Activated naive CD8-positive, alpha-beta T cell treated with anti-CD3 and anti-CD28 coated beads for 36 hours (primary cell): ENCODE results near the gene HRCT1. TPM values are rescaled to one million over a fixed set of nuclear protein-coding genes. Genes with fewer than 3 reads are reported as not detected.
"Not testable (repeated sequence)": the region's sequence is repeated elsewhere in the genome, so short reads cannot be mapped to it uniquely, and the experiment has no call there.

ENCODE experiments used
- DNase-seq: peaks from one replicate; pipeline ENCODE4 v3.0.0; 2021
- H3K27ac Mint-ChIP-seq: one replicate; pipeline ENCODE4 v1.8.0; 2022; ENCODE audit warnings: mild to moderate bottlenecking, moderate library complexity, mixed read lengths
- H3K27me3 Mint-ChIP-seq: one replicate; pipeline ENCODE4 v1.8.0; 2022; ENCODE audit warnings: mild to moderate bottlenecking, mixed read lengths
- H3K36me3 Mint-ChIP-seq: one replicate; pipeline ENCODE4 v1.8.0; 2021; ENCODE audit warnings: mild to moderate bottlenecking, mixed read lengths
- H3K4me1 Mint-ChIP-seq: one replicate; pipeline ENCODE4 v1.8.0; 2021; ENCODE audit warnings: mixed read lengths
- H3K4me3 Mint-ChIP-seq: one replicate; pipeline ENCODE4 v1.8.0; 2022; ENCODE audit warnings: mild to moderate bottlenecking, moderate library complexity, mixed read lengths
- H3K9me3 Mint-ChIP-seq: one replicate; pipeline ENCODE4 v1.8.0; 2022; ENCODE audit warnings: mixed read lengths
- total RNA-seq, 2 experiments: library from RNA; stranded (reverse); gene quantifications; one replicate each; pipeline ENCODE4 v1.2.3, GENCODE V29; 2021

HRCT1 gene
- total RNA-seq, 2 experiments from 2014 or later, result not detected

DNA sequence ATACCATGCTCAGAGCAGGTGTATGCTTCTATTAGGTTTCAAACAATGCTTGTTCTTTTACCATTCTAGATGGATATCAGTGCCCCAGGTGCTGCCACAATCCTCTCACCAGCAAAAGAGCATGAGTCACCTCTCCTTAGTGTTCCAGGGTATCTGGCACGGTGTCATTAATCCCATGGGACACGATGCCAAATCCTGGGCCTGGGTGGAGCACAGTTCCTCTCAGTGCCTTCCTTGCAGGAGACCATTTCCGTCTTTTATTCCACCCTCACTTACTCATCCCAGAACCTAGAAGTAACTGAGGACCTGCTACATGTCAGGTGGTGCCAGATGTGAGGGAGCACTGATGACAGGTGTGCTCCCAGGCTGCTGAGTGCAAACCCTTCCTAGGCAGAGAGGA lies 34.5 kb upstream of the HRCT1 start:
- no peak overlapping the region for H3K4me3 Mint-ChIP-seq
- peaks cover 4% of the 10 kb centered on the region for H3K9me3 Mint-ChIP-seq
- H3K27ac Mint-ChIP-seq, result no peak overlapping the region
- H3K27me3 Mint-ChIP-seq, result no peaks in the 10 kb centered on the region
- no peaks in the 10 kb centered on the region for H3K36me3 Mint-ChIP-seq
- DNase-seq, result no peak
- no peaks in the 10 kb centered on the region for H3K4me1 Mint-ChIP-seq

DNA sequence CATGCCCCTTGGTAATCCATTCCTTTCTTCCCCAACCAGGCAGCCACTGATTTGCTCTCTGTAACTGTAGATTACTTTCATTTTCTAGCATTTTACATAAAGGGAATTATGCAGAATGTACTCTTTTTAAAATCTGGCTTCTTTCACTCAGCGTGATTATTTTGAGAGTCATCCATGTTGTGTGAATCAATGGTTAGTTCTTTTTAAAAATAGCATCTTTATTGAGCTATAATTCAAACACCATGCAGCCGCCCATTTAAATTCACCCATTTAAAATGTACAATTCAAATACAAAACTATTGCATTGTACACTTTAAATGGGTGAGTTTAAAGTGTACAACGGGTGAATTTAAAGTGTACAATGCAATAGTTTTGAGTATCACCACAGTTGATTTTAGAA lies 33.5 kb upstream of the HRCT1 start:
- Mint-ChIP-seq H3K27ac (no peak overlapping the region), H3K4me1 (no peaks in the 10 kb centered on the region), H3K27me3 (peaks cover 3% of the 10 kb centered on the region), H3K9me3 (peaks cover 11% of the 10 kb centered on the region), H3K36me3 (no peaks in the 10 kb centered on the region), H3K4me3 (no peak overlapping the region)
- no peak for DNase-seq

DNA sequence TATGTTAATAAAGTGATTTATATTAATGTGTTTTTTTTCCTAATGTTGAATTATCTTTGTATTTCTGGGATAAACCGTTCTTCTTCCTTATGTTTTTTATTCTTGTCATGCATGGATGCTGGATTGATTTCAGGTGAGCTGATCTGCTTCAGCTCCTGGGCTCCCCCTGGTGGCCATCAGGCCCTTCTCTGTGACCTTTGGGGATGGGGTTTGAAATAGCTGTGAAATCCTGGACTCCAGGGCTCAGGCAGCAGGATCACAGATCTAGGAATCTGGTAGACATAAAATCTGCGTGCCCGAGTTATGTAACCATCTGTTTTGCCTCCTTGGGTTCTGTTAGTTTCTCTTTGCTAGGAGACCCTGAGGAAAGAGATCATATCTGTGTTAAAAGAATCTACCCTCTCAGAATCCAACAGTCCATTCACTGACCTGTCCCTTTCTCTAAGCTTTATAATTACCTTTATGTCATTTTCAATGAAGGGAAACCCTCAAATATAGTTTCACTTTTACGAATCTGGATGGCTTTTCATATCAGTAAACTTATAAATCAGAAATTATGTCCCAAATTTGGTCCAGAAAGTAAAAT lies 23.6 kb upstream of the HRCT1 start:
- Mint-ChIP-seq H3K4me1 (no peaks in the 10 kb centered on the region), H3K9me3 (peaks cover 8% of the 10 kb centered on the region), H3K27ac (no peak overlapping the region), H3K36me3 (no peaks in the 10 kb centered on the region), H3K4me3 (no peak overlapping the region), H3K27me3 (peaks cover 10% of the 10 kb centered on the region)
- DNase-seq, result peak; percentile 66

DNA sequence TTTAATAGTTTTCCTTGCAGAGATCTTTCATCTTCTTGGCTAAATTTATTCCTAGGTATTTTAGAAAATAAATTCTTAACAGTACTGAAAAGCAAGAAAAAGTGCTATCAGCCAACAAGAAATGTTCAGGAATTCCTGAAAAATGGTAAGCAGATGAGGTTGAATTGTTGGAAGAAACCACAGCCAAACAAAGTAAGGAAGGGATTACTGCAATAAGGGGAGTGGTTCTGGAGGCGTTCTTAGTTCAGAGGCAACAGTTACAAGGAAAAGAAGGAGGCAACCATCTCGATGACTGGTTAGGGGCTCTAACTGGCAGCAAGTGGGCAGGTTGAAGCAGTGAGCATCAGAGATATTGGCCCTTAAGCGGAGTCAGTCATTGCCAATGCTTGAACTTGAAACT lies 23.0 kb upstream of the HRCT1 start:
- DNase-seq, result no peak
- Mint-ChIP-seq H3K4me1 (no peaks in the 10 kb centered on the region), H3K36me3 (no peaks in the 10 kb centered on the region), H3K27ac (no peak overlapping the region), H3K9me3 (peaks cover 2% of the 10 kb centered on the region), H3K4me3 (no peak overlapping the region), H3K27me3 (peaks cover 6% of the 10 kb centered on the region)

DNA sequence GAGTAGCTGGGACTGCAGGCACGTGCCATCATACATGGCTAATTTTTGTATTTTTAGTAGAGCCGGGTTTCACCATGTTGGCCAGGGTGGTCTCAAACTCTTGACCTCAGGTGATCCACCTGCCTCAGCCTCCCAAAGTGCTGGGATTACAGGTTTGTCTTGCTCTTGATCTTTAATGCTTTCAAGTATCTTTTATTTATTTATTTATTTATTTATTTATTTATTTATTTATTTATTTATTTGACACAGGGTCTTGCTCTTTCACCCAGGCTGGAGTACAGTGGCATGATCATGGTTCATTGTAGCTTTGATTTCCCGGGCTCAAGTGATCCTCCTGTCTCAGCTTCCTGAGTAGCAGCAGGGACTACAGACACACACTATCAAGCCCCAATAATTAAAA lies 21.1 kb upstream of the HRCT1 start:
- H3K27ac Mint-ChIP-seq, H3K27me3 Mint-ChIP-seq, H3K36me3 Mint-ChIP-seq, DNase-seq, H3K9me3 Mint-ChIP-seq, H3K4me3 Mint-ChIP-seq, H3K4me1 Mint-ChIP-seq: not testable (repeated sequence)

DNA sequence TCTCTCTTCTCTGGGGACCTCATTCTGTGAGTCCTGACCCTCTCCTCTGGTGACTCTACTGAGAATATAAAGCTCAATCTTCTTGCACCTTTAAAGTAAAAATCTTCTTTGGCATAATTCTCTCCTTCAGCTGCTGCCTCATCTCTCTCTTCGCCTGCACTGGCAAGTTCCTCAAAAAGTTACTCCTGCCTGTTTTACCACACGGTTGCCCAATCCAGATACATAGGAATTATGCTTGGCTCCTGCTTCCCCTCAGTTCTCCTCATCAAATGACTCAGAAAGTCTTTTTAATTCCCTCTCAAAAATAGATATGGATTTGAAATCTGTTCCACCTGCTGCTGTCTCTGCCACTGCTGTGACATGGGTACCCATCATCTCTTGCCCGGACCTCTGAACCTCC lies 14.4 kb upstream of the HRCT1 start:
- no peak overlapping the region for H3K27ac Mint-ChIP-seq
- H3K9me3 Mint-ChIP-seq, result no peaks in the 10 kb centered on the region
- DNase-seq, result no peak
- H3K4me3 Mint-ChIP-seq, result no peak overlapping the region
- no peaks in the 10 kb centered on the region for H3K36me3 Mint-ChIP-seq
- no peaks in the 10 kb centered on the region for H3K4me1 Mint-ChIP-seq
- peaks cover 11% of the 10 kb centered on the region for H3K27me3 Mint-ChIP-seq

DNA sequence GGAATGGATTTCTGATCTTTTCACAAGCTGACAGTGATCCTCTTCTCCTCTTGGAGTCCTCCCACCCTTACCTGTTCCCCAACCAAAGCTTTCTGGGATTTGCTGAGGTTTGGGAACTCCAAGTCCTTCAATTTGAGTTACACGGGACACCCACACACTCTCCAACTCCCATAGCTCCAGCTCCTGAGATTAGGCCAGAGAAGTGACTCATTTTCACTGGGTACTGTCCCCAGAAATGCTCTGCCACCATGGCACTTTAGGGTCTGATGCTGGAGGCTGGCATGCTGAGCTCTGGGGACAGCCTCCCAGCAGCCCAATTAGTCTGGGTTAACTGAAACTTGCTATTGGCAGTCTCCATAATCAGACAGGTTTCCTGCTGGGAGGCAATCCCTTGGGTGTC lies 14.0 kb upstream of the HRCT1 start:
- Mint-ChIP-seq H3K4me1 (no peaks in the 10 kb centered on the region), H3K27me3 (peaks cover 11% of the 10 kb centered on the region), H3K9me3 (no peaks in the 10 kb centered on the region), H3K4me3 (no peak overlapping the region), H3K36me3 (no peaks in the 10 kb centered on the region), H3K27ac (no peak overlapping the region)
- DNase-seq, result no peak

DNA sequence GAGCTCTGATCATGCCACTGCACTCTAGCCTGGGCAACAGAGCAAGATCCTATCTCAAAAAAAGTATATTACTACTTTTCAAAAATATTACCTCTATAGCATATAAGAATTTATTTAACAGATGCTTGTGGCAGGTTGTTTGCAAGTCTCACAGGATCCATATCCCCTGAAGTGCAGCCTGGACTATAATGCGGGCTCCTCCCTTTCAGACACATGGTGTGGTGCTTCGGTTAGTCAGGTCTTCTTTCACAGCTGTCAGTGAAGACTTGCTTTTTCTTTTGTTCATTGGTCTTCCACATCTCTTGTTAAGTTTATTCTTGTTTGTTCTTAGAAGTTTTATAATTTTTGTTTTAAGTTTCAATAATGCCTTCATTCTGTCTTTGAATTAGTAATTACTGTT lies 9.4 kb upstream of the HRCT1 start:
- H3K9me3 Mint-ChIP-seq, result no peaks in the 10 kb centered on the region
- no peak overlapping the region for H3K4me3 Mint-ChIP-seq
- no peak for DNase-seq
- peaks cover 13% of the 10 kb centered on the region for H3K27me3 Mint-ChIP-seq
- H3K4me1 Mint-ChIP-seq, result no peaks in the 10 kb centered on the region
- H3K27ac Mint-ChIP-seq, result no peak overlapping the region
- no peaks in the 10 kb centered on the region for H3K36me3 Mint-ChIP-seq

DNA sequence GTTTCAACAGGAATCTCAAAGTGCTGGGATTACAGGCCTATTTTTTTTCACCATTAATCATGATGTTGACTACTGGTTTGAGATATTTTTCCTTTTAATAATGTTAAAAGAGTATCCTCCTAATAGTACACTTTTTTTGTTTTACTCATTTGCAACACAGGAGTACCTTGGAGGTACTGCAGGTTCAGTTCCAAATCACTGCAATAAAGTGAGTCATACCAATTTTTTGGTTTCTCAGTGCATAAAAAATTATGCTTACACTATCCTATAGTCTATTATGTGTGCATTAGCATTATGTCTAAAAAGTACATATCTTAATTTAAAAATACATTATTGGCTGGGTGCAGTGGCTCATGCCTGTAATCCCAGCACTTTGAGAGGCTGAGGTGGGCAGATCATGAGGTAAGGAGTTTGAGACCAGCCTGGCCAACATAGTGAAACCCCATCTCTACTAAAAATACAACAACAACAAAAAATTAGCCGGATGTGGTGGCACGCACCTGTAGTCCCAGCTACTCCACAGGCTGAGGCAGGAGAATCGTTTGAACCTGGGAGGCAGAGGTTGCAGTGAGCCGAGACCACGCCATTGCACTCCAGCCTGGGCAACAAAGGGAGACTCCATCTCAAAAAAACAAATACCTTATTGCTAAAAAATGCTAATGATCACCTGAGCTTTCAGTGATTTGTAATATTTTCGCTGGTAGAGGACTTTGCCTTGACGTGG lies 8.5 kb upstream of the HRCT1 start:
- not testable (repeated sequence) for H3K4me1 Mint-ChIP-seq, H3K9me3 Mint-ChIP-seq, H3K27me3 Mint-ChIP-seq, DNase-seq, H3K36me3 Mint-ChIP-seq, H3K27ac Mint-ChIP-seq, H3K4me3 Mint-ChIP-seq

DNA sequence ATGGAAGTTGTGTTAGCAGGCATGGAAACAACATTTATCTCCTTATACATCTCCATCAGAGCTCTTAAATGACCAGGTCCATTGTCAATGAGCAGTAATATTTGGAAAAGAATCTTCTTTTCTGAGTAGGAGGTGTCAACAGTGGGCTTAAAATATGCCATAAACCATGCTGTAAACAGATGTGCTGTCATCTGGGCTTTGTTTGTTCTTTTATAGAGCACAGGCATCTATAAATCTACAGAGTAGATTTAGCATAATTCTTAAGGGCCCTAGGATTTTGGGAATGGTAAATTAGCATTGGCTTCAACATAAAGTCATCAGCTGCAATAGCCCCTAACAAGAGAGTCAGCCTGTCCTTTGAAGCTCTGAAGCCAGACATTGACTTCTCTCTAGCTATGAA lies 7.7 kb upstream of the HRCT1 start:
- Mint-ChIP-seq H3K9me3 (no peaks in the 10 kb centered on the region), H3K4me1 (peaks cover 6% of the 10 kb centered on the region), H3K4me3 (no peak overlapping the region), H3K36me3 (no peaks in the 10 kb centered on the region), H3K27ac (no peak overlapping the region), H3K27me3 (peaks cover 12% of the 10 kb centered on the region)
- DNase-seq, result no peak

DNA sequence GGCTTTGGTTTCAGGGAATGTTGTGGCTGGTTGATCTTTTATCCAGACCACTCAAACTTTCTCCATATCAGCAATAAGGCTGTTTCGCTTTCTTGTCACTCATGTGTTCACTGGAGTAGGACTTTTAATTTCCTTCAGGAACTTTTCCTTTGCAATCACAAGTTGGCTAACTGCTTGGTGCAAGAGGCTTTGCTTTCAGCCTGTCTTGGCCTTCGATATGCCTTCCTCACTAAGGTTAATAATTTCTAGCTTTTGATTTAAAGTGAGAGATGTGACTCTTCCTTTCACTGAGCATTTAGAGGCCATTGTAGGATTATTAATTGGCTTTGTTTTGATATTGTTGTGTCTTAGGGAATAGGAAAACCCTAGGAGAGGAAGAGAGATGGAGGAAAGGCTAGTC lies 7.0 kb upstream of the HRCT1 start:
- Mint-ChIP-seq H3K27ac (no peak overlapping the region), H3K27me3 (peaks cover 12% of the 10 kb centered on the region), H3K36me3 (no peaks in the 10 kb centered on the region), H3K4me3 (no peak overlapping the region), H3K9me3 (no peaks in the 10 kb centered on the region), H3K4me1 (peaks cover 6% of the 10 kb centered on the region)
- DNase-seq, result no peak

DNA sequence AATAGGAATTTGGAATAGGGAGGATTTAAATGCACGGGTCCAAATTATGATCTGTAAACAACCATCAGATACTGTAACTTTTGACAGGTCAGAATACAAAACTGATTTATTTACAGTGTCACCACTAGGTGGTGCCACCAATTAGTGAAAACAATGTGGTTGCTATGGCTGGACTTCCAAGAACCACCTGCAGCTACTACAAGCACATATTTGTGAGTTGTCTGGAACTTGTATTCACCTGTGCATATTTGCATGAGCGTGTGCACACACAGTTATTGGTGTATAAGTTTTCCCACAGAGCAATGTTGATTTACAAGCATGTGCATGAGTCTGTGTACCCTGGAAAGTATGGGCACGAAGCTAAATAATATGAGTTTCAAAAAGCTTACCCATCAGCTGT lies 3.0 kb upstream of the HRCT1 start:
- H3K4me3 Mint-ChIP-seq, result no peak overlapping the region
- H3K27me3 Mint-ChIP-seq, result peaks cover 7% of the 10 kb centered on the region
- H3K9me3 Mint-ChIP-seq, result no peaks in the 10 kb centered on the region
- no peak for DNase-seq
- peaks cover 10% of the 10 kb centered on the region for H3K4me1 Mint-ChIP-seq
- no peak overlapping the region for H3K27ac Mint-ChIP-seq
- H3K36me3 Mint-ChIP-seq, result no peaks in the 10 kb centered on the region

DNA sequence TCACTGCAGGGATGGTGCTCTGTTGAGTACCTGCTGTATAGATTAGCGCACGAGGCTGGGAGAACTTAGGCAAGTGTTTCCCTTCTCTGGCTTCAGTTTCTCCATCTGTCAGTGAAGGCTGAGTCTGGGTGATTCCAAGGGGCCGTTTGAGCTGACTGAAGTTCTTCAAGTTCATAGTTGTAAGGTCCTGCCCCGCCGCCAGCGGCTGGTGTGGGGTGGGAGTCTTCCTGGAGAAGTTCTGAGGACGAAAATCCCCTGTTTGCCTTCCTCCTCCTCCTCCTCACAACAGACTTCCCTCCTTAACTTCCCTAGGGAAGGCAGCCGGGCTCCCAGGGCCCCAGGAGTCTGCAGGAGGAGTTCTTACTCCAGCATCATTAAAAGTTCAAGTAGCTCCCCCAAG lies 1.7 kb upstream of the HRCT1 start:
- no peak overlapping the region for H3K27ac Mint-ChIP-seq
- H3K27me3 Mint-ChIP-seq, result peaks cover 7% of the 10 kb centered on the region
- H3K4me1 Mint-ChIP-seq, result peaks cover 23% of the 10 kb centered on the region
- no peaks in the 10 kb centered on the region for H3K9me3 Mint-ChIP-seq
- no peaks in the 10 kb centered on the region for H3K36me3 Mint-ChIP-seq
- no peak overlapping the region for H3K4me3 Mint-ChIP-seq
- no peak for DNase-seq

DNA sequence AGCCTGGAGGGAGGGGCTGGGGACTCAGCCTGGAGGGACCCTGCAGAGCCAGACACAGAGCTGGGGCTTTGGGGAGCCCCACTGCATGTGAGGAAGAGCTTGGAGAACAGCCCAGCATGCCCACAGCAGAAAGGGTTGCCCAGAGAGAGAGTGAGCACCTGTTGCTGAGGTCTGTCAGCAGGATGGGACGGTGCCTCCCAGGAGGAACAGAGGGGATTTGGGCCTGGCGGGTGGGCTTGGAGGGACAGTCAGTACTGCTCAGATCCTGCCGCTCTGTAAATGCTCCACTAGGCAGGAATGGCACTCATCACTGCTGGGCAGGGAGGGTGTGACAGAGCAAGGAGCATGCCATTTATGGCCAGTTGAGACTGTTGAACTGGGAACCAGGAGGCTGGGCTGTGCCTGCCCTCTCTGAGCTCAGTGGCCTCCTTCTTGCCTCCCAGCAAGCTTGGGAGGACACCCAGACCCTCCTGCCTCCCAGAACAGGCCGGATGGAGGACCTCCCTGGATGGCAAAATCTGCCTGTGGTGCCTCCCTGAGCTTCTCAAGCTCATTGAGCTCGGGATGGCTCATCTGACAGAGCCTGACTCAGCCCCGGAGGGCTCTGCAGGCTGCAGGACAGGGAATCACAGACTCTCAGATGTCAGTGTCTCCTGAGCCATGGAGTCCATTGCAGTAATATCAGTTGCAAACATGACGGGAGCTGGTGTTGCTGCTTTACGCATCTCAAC lies 786 bp upstream of the HRCT1 start:
- Mint-ChIP-seq H3K27me3 (peaks cover 7% of the 10 kb centered on the region), H3K4me1 (peaks cover 28% of the 10 kb centered on the region), H3K4me3 (no peak overlapping the region), H3K9me3 (no peaks in the 10 kb centered on the region), H3K36me3 (no peaks in the 10 kb centered on the region), H3K27ac (no peak overlapping the region)
- no peak for DNase-seq

DNA sequence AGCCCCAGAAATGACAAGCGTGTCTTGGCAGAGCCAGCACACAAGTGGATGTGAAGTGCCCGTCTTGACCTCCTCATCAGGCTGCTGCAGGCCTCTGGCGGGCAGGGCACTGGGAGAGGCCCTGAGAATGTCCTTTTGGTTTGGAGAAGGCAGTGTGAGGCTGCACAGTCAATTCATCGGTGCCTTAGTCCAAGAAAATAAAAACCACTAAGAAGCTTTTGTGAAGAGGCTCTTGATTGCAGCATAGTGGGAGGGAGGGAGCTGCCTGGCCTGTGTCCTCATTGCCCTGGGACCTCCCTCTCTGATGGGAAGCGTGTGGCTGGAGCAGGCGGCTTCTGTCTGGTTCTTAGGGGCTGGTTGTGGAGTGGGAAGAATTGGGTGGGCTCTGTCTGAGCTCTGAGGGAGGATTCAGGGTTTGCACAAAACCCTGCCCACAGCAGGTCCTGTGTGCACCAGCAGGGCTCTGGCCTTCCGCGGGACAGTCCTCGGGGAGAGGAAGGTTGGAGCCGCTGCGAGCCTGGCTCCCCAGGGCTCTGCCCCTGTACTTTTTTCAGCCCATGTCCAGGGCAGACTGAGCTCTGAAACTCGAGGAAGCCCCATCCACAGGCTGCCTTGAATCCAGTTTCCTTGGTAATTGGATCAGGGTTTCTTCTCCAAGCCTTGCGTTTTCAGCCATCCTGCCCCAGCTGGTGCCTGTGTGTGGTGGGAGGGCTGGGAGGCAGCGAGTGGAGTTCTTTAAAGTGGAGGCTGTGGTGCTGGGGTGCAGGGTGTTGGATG lies 1.1 kb downstream of the HRCT1 start:
- DNase-seq, result no peak
- H3K4me1 Mint-ChIP-seq, result peaks cover 42% of the 10 kb centered on the region
- H3K36me3 Mint-ChIP-seq, result no peaks in the 10 kb centered on the region
- H3K27me3 Mint-ChIP-seq, result peaks cover 3% of the 10 kb centered on the region
- H3K27ac Mint-ChIP-seq, result no peak overlapping the region
- H3K9me3 Mint-ChIP-seq, result no peaks in the 10 kb centered on the region
- no peak overlapping the region for H3K4me3 Mint-ChIP-seq
